Endothelial cell of umbilical vein (primary cell): ENCODE results near the gene LORICRIN. TPM values are rescaled to one million over a fixed set of nuclear protein-coding genes. Genes with fewer than 3 reads are reported as not detected.

Experiments used
- BruUV-seq: library from RNA; stranded (reverse); fragments of 400-500 nt; replicated peaks from 2 replicates; lab custom pipeline; 2021; lab: Mats Ljungman, UMichigan
- CTCF ChIA-PET: fragments of 300-600, 350-600 bp; sonication (Branson Sonifier 250); formaldehyde crosslinking; loops from one replicate; lab custom pipeline; 2021; ENCODE audit warnings: antibody characterized with exemption, inconsistent platforms; lab: Charles Lee
- POLR2A ChIA-PET: fragments of 300-600, 350-600 bp; sonication (Branson Sonifier 250); formaldehyde crosslinking; loops from one replicate; lab custom pipeline; 2021; ENCODE audit warnings: antibody characterized with exemption, inconsistent platforms; lab: Charles Lee
- DNase-seq: peaks from one replicate; pipeline ENCODE4 v3.0.0-alpha.2; 2011; ENCODE audit warnings: low read depth, low spot score
- FAIRE-seq: peaks from 2 replicates; lab custom pipeline; 2011; peaks lifted over from hg19 to GRCh38; lab: Jason Lieb, UNC
- H2AFZ ChIP-seq: 2 replicates; pipeline ENCODE4 v1.6.0; 2012; ENCODE audit warnings: low read depth, low read length, control low read depth, inconsistent platforms
- H3K27ac ChIP-seq: 2 replicates; pipeline ENCODE4 v1.5.1; 2011; ENCODE audit warnings: low read depth, mild to moderate bottlenecking, control low read depth, low read length, moderate library complexity; ENCODE audit not compliant: insufficient read depth
- H3K27me3 ChIP-seq, 2 experiments: 2 replicates each; pipeline versions ENCODE4 v1.6.0 to v1.6.1; 2011; ENCODE audit warnings: low read length in 2 of 2, mixed read lengths in 1 of 2; ENCODE audit not compliant: control insufficient read depth in 2 of 2, insufficient read depth in 2 of 2
- H3K36me3 ChIP-seq, 2 experiments: 2 replicates in 1 of 2; 3 replicates in 1 of 2; pipeline ENCODE4 v1.5.1; 2011; ENCODE audit warnings: low read length in 2 of 2, mild to moderate bottlenecking in 1 of 2, moderate library complexity in 1 of 2; ENCODE audit not compliant: control insufficient read depth in 2 of 2, insufficient read depth in 2 of 2; ENCODE audit errors: extremely low read depth in 1 of 2
- H3K4me1 ChIP-seq: 3 replicates; pipeline ENCODE4 v1.5.1; 2011; ENCODE audit warnings: mild to moderate bottlenecking, low read length; ENCODE audit not compliant: control insufficient read depth, insufficient read depth; ENCODE audit errors: extremely low read depth
- H3K4me2 ChIP-seq: 2 replicates; pipeline ENCODE4 v1.6.1; 2011; ENCODE audit warnings: low read length, control low read depth, mixed read lengths; ENCODE audit not compliant: insufficient read depth
- H3K4me3 ChIP-seq, 3 experiments: fragments of 200-600 bp in 1 of 3; sonication (generic), shearing (Covaris generic) in 1 of 3; replicated peaks in 1 of 3; 2 replicates each; pipeline ENCODE4 v1.5.1; 2011 to 2016; ENCODE audit warnings: control low read depth in 3 of 3, low read length in 3 of 3, mild to moderate bottlenecking in 2 of 3, inconsistent platforms in 1 of 3, low read depth in 1 of 3, moderate library complexity in 1 of 3; ENCODE audit not compliant: insufficient read depth in 1 of 3
- H3K79me2 ChIP-seq: 2 replicates; pipeline ENCODE4 v1.6.0; 2012; ENCODE audit warnings: low read length, inconsistent platforms; ENCODE audit not compliant: control insufficient read depth, insufficient read depth
- H3K9ac ChIP-seq: replicated peaks from 2 replicates; pipeline ENCODE3; 2011; ENCODE audit warnings: low read length, control low read depth; ENCODE audit not compliant: insufficient read depth; ENCODE audit errors: extremely low read depth
- H3K9me1 ChIP-seq: replicated peaks from 3 replicates; pipeline ENCODE4 v1.6.0; 2011; ENCODE audit warnings: mild to moderate bottlenecking, low read length; ENCODE audit not compliant: control insufficient read depth, insufficient read depth; ENCODE audit errors: extremely low read depth
- H3K9me3 ChIP-seq: replicated peaks from 2 replicates; pipeline ENCODE4 v1.5.1; 2012; ENCODE audit warnings: low read length, inconsistent platforms; ENCODE audit not compliant: control insufficient read depth, insufficient read depth
- H4K20me1 ChIP-seq: replicated peaks from 2 replicates; pipeline ENCODE3; 2011; ENCODE audit warnings: mild to moderate bottlenecking, low read length; ENCODE audit not compliant: control insufficient read depth, insufficient read depth; ENCODE audit errors: extremely low read depth
- EZH2 ChIP-seq: IDR thresholded peaks from 2 replicates; pipeline ENCODE4 v1.6.1; 2012; ENCODE audit warnings: borderline replicate concordance, low read depth, mild to moderate bottlenecking, moderate library complexity, low read length, inconsistent platforms; ENCODE audit not compliant: severe bottlenecking
- FOS ChIP-seq: IDR thresholded peaks from 2 replicates; pipeline ENCODE4 v1.6.1; 2011; ENCODE audit warnings: mild to moderate bottlenecking, low read length, moderate library complexity, borderline replicate concordance; ENCODE audit not compliant: insufficient read depth
- GATA2 ChIP-seq: IDR thresholded peaks from 2 replicates; pipeline ENCODE4 v1.7.0; 2011; ENCODE audit warnings: low read depth, mild to moderate bottlenecking, moderate library complexity, mixed read lengths, low read length; ENCODE audit not compliant: insufficient read length, insufficient read depth
- JUN ChIP-seq: IDR thresholded peaks from 2 replicates; pipeline ENCODE4 v1.6.1; 2011; ENCODE audit warnings: borderline replicate concordance, low read depth; ENCODE audit not compliant: insufficient read length, insufficient read depth
- MYC ChIP-seq: IDR thresholded peaks from one replicate; pipeline ENCODE4 v1.6.1; 2011; ENCODE audit warnings: mild to moderate bottlenecking, low read depth, low read length
- POLR2A ChIP-seq: IDR thresholded peaks from 2 replicates; pipeline ENCODE4 v1.6.1; 2012; ENCODE audit warnings: low read depth, mild to moderate bottlenecking, control low read depth, low read length
- POLR2AphosphoS5 ChIP-seq: IDR thresholded peaks from 2 replicates; pipeline ENCODE4 v1.6.1; 2012; ENCODE audit warnings: low read depth, mild to moderate bottlenecking, control low read depth, low read length, moderate library complexity; ENCODE audit not compliant: insufficient read depth
- dilution Hi-C: fragments of 300-500 bp; cut with MboI; formaldehyde crosslinking; loops from one replicate; pipeline ENCODE4 v1.15.0; 2019; ENCODE audit warnings: low sequenced_read_pairs; ENCODE audit not compliant: extremely low pct_ligation_motif_present
- intact Hi-C: fragments of 100-400 bp; cut with micrococcal nuclease; formaldehyde crosslinking; loops from one replicate; pipeline ENCODE4 v1.10.0; 2022
- polyA plus RNA-seq, 4 experiments: library from polyadenylated mRNA; depleted of rRNA in 3 of 4; stranded (reverse) in 3 of 4; unstranded in 1 of 4; fragments of >200 nt; gene quantifications; 2 replicates each; pipeline versions ENCODE4 v1.2.1 to v1.2.3, GENCODE V29; 2011 to 2012; ENCODE audit warnings: missing spikeins in 1 of 4
- total RNA-seq: library from RNA; stranded (reverse); gene quantifications from 2 replicates; pipeline ENCODE4 v1.2.3, GENCODE V29; 2021
- TF ChIP-seq, protein P1 (sequence below): IDR thresholded peaks from 2 replicates; pipeline ENCODE4 v1.6.1; 2011; ENCODE audit not compliant: insufficient read depth, insufficient read length
- TF ChIP-seq, protein P2 (sequence below), 2 donors: IDR thresholded peaks; 1 replicate in 1 of 2; 2 replicates in 1 of 2; pipeline ENCODE4 v1.5.1; 2011; ENCODE audit warnings: low read length in 2 of 2, mild to moderate bottlenecking in 2 of 2, moderate library complexity in 2 of 2, control low read depth in 1 of 2, inconsistent platforms in 1 of 2, low read depth in 1 of 2; ENCODE audit not compliant: insufficient read depth in 1 of 2; ENCODE audit errors: extremely low read depth in 1 of 2

LORICRIN gene
- total and polyA plus RNA-seq, 2 donors (not counting 3 experiments of a cell fraction or from before 2014, with no cell fraction given) = not detected

GRCh38 chr1:153292185-153292584 is 32.7 kb downstream of the LORICRIN start:
- no peaks in the 10 kb centered on the region for H3K9me3 ChIP-seq
- POLR2A ChIA-PET = no interaction called here
- no TSS peak for BruUV-seq

More at GRCh38 chr1:153292185-153292584, 32.7 kb downstream of the LORICRIN start:
- TF ChIP-seq, protein P1, sequence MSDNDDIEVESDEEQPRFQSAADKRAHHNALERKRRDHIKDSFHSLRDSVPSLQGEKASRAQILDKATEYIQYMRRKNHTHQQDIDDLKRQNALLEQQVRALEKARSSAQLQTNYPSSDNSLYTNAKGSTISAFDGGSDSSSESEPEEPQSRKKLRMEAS = no peak
- TF ChIP-seq, protein P2, sequence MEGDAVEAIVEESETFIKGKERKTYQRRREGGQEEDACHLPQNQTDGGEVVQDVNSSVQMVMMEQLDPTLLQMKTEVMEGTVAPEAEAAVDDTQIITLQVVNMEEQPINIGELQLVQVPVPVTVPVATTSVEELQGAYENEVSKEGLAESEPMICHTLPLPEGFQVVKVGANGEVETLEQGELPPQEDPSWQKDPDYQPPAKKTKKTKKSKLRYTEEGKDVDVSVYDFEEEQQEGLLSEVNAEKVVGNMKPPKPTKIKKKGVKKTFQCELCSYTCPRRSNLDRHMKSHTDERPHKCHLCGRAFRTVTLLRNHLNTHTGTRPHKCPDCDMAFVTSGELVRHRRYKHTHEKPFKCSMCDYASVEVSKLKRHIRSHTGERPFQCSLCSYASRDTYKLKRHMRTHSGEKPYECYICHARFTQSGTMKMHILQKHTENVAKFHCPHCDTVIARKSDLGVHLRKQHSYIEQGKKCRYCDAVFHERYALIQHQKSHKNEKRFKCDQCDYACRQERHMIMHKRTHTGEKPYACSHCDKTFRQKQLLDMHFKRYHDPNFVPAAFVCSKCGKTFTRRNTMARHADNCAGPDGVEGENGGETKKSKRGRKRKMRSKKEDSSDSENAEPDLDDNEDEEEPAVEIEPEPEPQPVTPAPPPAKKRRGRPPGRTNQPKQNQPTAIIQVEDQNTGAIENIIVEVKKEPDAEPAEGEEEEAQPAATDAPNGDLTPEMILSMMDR (IDR thresholded peaks at IDR 0.05; ENCODE audit: extremely low read depth in 1 of 2, insufficient read depth in 1 of 2, low read depth in 1 of 2, low read length in 2 of 2) = no peak
- no peak for TF ChIP-seq POLR2A
- TF ChIP-seq GATA2 = no peak
- TF ChIP-seq JUN = no peak
- no peak for TF ChIP-seq MYC
- TF ChIP-seq POLR2AphosphoS5 = no peak
- TF ChIP-seq FOS = no peak
- no peak for TF ChIP-seq EZH2
- dilution Hi-C loops = no loop called here
- CTCF ChIA-PET = interaction anchor here (1.4 kb wide), 1 partner anchor 12 kb away, joined by 4 read pairs; no protein-coding TSS in a partner anchor
- Histone ChIP-seq H3K9ac (no peak overlapping the region), H3K27ac (no peak overlapping the region), H4K20me1 (no peaks in the 10 kb centered on the region), H3K27me3 (no peaks in the 10 kb centered on the region), H2AFZ (no peak overlapping the region), H3K9me1 (no peaks in the 10 kb centered on the region), H3K4me1 (no peaks in the 10 kb centered on the region), H3K36me3 (no peaks in the 10 kb centered on the region), H3K79me2 (no peaks in the 10 kb centered on the region), H3K4me3 (no peak overlapping the region), H3K4me2 (no peak overlapping the region)
- no peak for FAIRE-seq
- DNase-seq = no peak
- intact Hi-C loops = no loop called here
